ENCODE data around the gene UACA. TPM values are rescaled to one million over a fixed set of nuclear protein-coding genes. Genes with fewer than 3 reads are reported as not detected.

UACA gene
- 28.4 and 44.0 TPM in 2 replicates for total RNA-seq

GRCh38 chr15:70763120-70763949, at the start of gene UACA:
TSS of gene UACA (minus strand) at chr15:70763558. CDS start at chr15:70763407, 151 bp downstream.

Other genes with a start within 250 kb of the UACA start
- 51.4 and 78.5 TPM in 2 replicates for gene LARP6, start 90.6 kb upstream of the UACA start, total RNA-seq
- 2.1 and 2.2 TPM in 2 replicates for gene THAP10, start 128.9 kb upstream of the UACA start, total RNA-seq
- gene LRRC49, start 129.3 kb upstream of the UACA start, total RNA-seq = 4.9 and 5.8 TPM in 2 replicates

Data from cardiac atrium fibroblast (primary cell).